Anterior cingulate cortex (tissue), 58 donors: Measurements from ENCODE around the gene CRYBB1.
A peak's percentile ranks its signal among the peaks of the same experiment; 100 is the strongest.

Experiments
- DNase-seq, 58 donors: peaks; one replicate each; lab custom pipeline; 2025; lab: John Stamatoyannopoulos, UW

The CRYBB1 gene

GRCh38 chr22:26581633-26582168, 36.1 kb downstream of the CRYBB1 start:
- no peak for DNase-seq

- DNase-seq = no peak
Observed at GRCh38 chr22:26581026-26581425, 36.8 kb downstream of the CRYBB1 start.

GRCh38 chr22:26580240-26580962, 37.4 kb downstream of the CRYBB1 start:
- DNase-seq = no peak

GRCh38 chr22:26579331-26579886, 38.4 kb downstream of the CRYBB1 start:
- DNase-seq = no peak

GRCh38 chr22:26577081-26577480, 40.7 kb downstream of the CRYBB1 start:
- DNase-seq = no peak

GRCh38 chr22:26576026-26576680, 41.7 kb downstream of the CRYBB1 start:
- no peak for DNase-seq

- DNase-seq = no peak
Observed at GRCh38 chr22:26574001-26574723, 43.7 kb downstream of the CRYBB1 start.

GRCh38 chr22:26573026-26573662, 44.7 kb downstream of the CRYBB1 start:
- DNase-seq = peak in 4 of 58 donors; percentile 10 to 24 (median 15)

- no peak for DNase-seq
Observed at GRCh38 chr22:26570864-26571525, 46.8 kb downstream of the CRYBB1 start.

GRCh38 chr22:26570115-26570514, 47.7 kb downstream of the CRYBB1 start:
- peak in 32 of 58 donors; percentile 10 to 69 (median 28) for DNase-seq

- no peak for DNase-seq
Observed at GRCh38 chr22:26568207-26568706, 49.6 kb downstream of the CRYBB1 start.

- no peak for DNase-seq
Observed at GRCh38 chr22:26567610-26568009, 50.2 kb downstream of the CRYBB1 start.

GRCh38 chr22:26566994-26567393, 50.8 kb downstream of the CRYBB1 start:
- DNase-seq = no peak

- no peak for DNase-seq
Observed at GRCh38 chr22:26565889-26566288, 51.9 kb downstream of the CRYBB1 start.

GRCh38 chr22:26565181-26565580, 52.6 kb downstream of the CRYBB1 start:
- DNase-seq = no peak

GRCh38 chr22:26564672-26565071, 53.2 kb downstream of the CRYBB1 start:
- DNase-seq = no peak

- no peak for DNase-seq
Observed at GRCh38 chr22:26564181-26564580, 53.6 kb downstream of the CRYBB1 start.

GRCh38 chr22:26563022-26563421, 54.8 kb downstream of the CRYBB1 start:
- DNase-seq = no peak

- peak in 37 of 58 donors; percentile 9 to 79 (median 32) for DNase-seq
Observed at GRCh38 chr22:26561756-26562417, 55.9 kb downstream of the CRYBB1 start.
